Measurements from ENCODE around the gene PCDHA1. TPM values are rescaled to one million over a fixed set of nuclear protein-coding genes. Genes with fewer than 3 reads are reported as not detected.
"Not testable (repeated sequence)": the region's sequence is repeated elsewhere in the genome, so short reads cannot be mapped to it uniquely, and the experiment has no call there.

Gene PCDHA1
- polyA plus RNA-seq, 1 donor (not counting 4 experiments of a cell fraction or from before 2014, with no cell fraction given) = 0.03 TPM

GRCh38 chr5:140795259-140795641, 9.3 kb downstream of the PCDHA1 start:
- Histone ChIP-seq H4K20me1 (ENCODE audit: control insufficient read depth, extremely low read depth, insufficient read depth, low read length) (no peaks in the 10 kb centered on the region), H3K9me1 (ENCODE audit: control insufficient read depth, extremely low read depth, insufficient read depth, low read length) (no peaks in the 10 kb centered on the region), H2AFZ (ENCODE audit: control insufficient read depth, low read length) (no peak overlapping the region), H3K4me2 (ENCODE audit: control insufficient read depth, extremely low read depth, insufficient read depth, low read depth, low read length) (no peak overlapping the region), H3K9me3 (ENCODE audit: control insufficient read depth, low read depth, low read length) (peaks cover 12% of the 10 kb centered on the region), H3K27ac (ENCODE audit: control insufficient read depth, insufficient read depth, low read length) (no peak overlapping the region), H3K4me1 (ENCODE audit: control insufficient read depth, extremely low read depth, insufficient read depth, low read length) (no peaks in the 10 kb centered on the region), H3K36me3 (ENCODE audit: control insufficient read depth in 2 of 2, extremely low read depth in 1 of 2, insufficient read depth in 2 of 2, low read length in 2 of 2) (no peaks in the 10 kb centered on the region), H3K4me3 (ENCODE audit: control insufficient read depth in 2 of 3, extremely low read depth in 1 of 3, insufficient read depth in 2 of 3, low read depth in 1 of 3, low read length in 3 of 3) (no peak overlapping the region), H3K9ac (ENCODE audit: control insufficient read depth, extremely low read depth, insufficient read depth, low read length) (no peak overlapping the region), H3K79me2 (ENCODE audit: control insufficient read depth, insufficient read depth, low read length) (no peaks in the 10 kb centered on the region), H3K27me3 (ENCODE audit: control insufficient read depth, extremely low read depth, insufficient read depth, low read length) (no peaks in the 10 kb centered on the region)
- dilution Hi-C loops (cut with MboI; ENCODE audit: extremely low pct_ligation_motif_present, low sequenced_read_pairs) = no loop called here
- TF ChIP-seq CTCF (optimal IDR thresholded peaks at IDR 0.05 in 1 of 3, IDR thresholded peaks at IDR 0.05 in 1 of 3, conservative IDR thresholded peaks at IDR 0.05 in 1 of 3; ENCODE audit: extremely low read depth in 1 of 3, insufficient read depth in 2 of 3, low read length in 3 of 3) (no peak), EZH2 (IDR thresholded peaks at IDR 0.05; ENCODE audit: low read length) (no peak)
- no peak for FAIRE-seq
- no peak for DNase-seq (ENCODE audit: low read depth, low spot score)

- H3K4me1 ChIP-seq (ENCODE audit: control insufficient read depth, extremely low read depth, insufficient read depth, low read length); H4K20me1 ChIP-seq (ENCODE audit: control insufficient read depth, extremely low read depth, insufficient read depth, low read length); H3K9me1 ChIP-seq (ENCODE audit: control insufficient read depth, extremely low read depth, insufficient read depth, low read length); H3K4me2 ChIP-seq (ENCODE audit: control insufficient read depth, extremely low read depth, insufficient read depth, low read depth, low read length); H3K9ac ChIP-seq (ENCODE audit: control insufficient read depth, extremely low read depth, insufficient read depth, low read length); H3K79me2 ChIP-seq (ENCODE audit: control insufficient read depth, insufficient read depth, low read length); H3K4me3 ChIP-seq (ENCODE audit: control insufficient read depth in 2 of 3, extremely low read depth in 1 of 3, insufficient read depth in 2 of 3, low read depth in 1 of 3, low read length in 3 of 3); H3K27ac ChIP-seq (ENCODE audit: control insufficient read depth, insufficient read depth, low read length); H2AFZ ChIP-seq (ENCODE audit: control insufficient read depth, low read length); dilution Hi-C loops (cut with MboI; ENCODE audit: extremely low pct_ligation_motif_present, low sequenced_read_pairs); H3K36me3 ChIP-seq (ENCODE audit: control insufficient read depth in 2 of 2, extremely low read depth in 1 of 2, insufficient read depth in 2 of 2, low read length in 2 of 2); H3K27me3 ChIP-seq (ENCODE audit: control insufficient read depth, extremely low read depth, insufficient read depth, low read length); DNase-seq (ENCODE audit: low read depth, low spot score); FAIRE-seq: not testable (repeated sequence)
- H3K9me3 ChIP-seq (ENCODE audit: control insufficient read depth, low read depth, low read length) = peaks cover 12% of the 10 kb centered on the region
Measured at GRCh38 chr5:140796072-140796717, 10.3 kb downstream of the PCDHA1 start.

GRCh38 chr5:140796718-140797095, 10.8 kb downstream of the PCDHA1 start:
- no peak for TF ChIP-seq CTCF (optimal IDR thresholded peaks at IDR 0.05 in 1 of 3, IDR thresholded peaks at IDR 0.05 in 1 of 3, conservative IDR thresholded peaks at IDR 0.05 in 1 of 3; ENCODE audit: extremely low read depth in 1 of 3, insufficient read depth in 2 of 3, low read length in 3 of 3)
- no peak for TF ChIP-seq EZH2 (IDR thresholded peaks at IDR 0.05; ENCODE audit: low read length)
- no peak for FAIRE-seq
- dilution Hi-C loops (cut with MboI; ENCODE audit: extremely low pct_ligation_motif_present, low sequenced_read_pairs) = no loop called here

More at GRCh38 chr5:140796718-140797095, 10.8 kb downstream of the PCDHA1 start:
- Histone ChIP-seq H3K9me3 (ENCODE audit: control insufficient read depth, low read depth, low read length) (peaks cover 12% of the 10 kb centered on the region), H3K4me3 (ENCODE audit: control insufficient read depth in 2 of 3, extremely low read depth in 1 of 3, insufficient read depth in 2 of 3, low read depth in 1 of 3, low read length in 3 of 3) (no peak overlapping the region), H4K20me1 (ENCODE audit: control insufficient read depth, extremely low read depth, insufficient read depth, low read length) (no peaks in the 10 kb centered on the region), H3K79me2 (ENCODE audit: control insufficient read depth, insufficient read depth, low read length) (no peaks in the 10 kb centered on the region), H2AFZ (ENCODE audit: control insufficient read depth, low read length) (no peak overlapping the region), H3K9me1 (ENCODE audit: control insufficient read depth, extremely low read depth, insufficient read depth, low read length) (no peaks in the 10 kb centered on the region), H3K4me1 (ENCODE audit: control insufficient read depth, extremely low read depth, insufficient read depth, low read length) (no peaks in the 10 kb centered on the region), H3K36me3 (ENCODE audit: control insufficient read depth in 2 of 2, extremely low read depth in 1 of 2, insufficient read depth in 2 of 2, low read length in 2 of 2) (no peaks in the 10 kb centered on the region), H3K27me3 (ENCODE audit: control insufficient read depth, extremely low read depth, insufficient read depth, low read length) (no peaks in the 10 kb centered on the region), H3K27ac (ENCODE audit: control insufficient read depth, insufficient read depth, low read length) (no peak overlapping the region), H3K4me2 (ENCODE audit: control insufficient read depth, extremely low read depth, insufficient read depth, low read depth, low read length) (no peak overlapping the region), H3K9ac (ENCODE audit: control insufficient read depth, extremely low read depth, insufficient read depth, low read length) (no peak overlapping the region)
- DNase-seq (ENCODE audit: low read depth, low spot score) = no peak
